Heart right ventricle (tissue), 16 donors: ENCODE data around the gene ANKUB1. TPM values are rescaled to one million over a fixed set of nuclear protein-coding genes. Genes with fewer than 3 reads are reported as not detected.

Source experiments
- ATAC-seq, 8 donors: fragments of 200-7000 bp; cut with Tn5 transposase; one replicate each; pipeline ENCODE4 v1.9.1; 2020; ENCODE audit warnings: mild to moderate bottlenecking in 8 of 8, moderate library complexity in 8 of 8, moderate number of reproducible peaks in 1 of 8
- DNase-seq, 2 donors: peaks; one replicate each; pipeline ENCODE4 v3.0.0-alpha.2; 2020
- H3K27ac ChIP-seq, 10 donors: fragments of 200-600 bp; sonication (generic) in 2 of 10; one replicate each; pipeline versions ENCODE4 v1.5.0 to v1.8.0; 2020 to 2022; ENCODE audit warnings: mild to moderate bottlenecking in 3 of 10
- H3K27me3 ChIP-seq, 7 donors: fragments of 200-600 bp; one replicate each; pipeline ENCODE4 v1.8.0; 2021 to 2022; ENCODE audit warnings: mild to moderate bottlenecking in 2 of 7
- H3K36me3 ChIP-seq, 9 donors: fragments of 200-600 bp; sonication (generic) in 1 of 9; one replicate each; pipeline versions ENCODE4 v1.5.0 to v1.8.0; 2020 to 2022; ENCODE audit warnings: mild to moderate bottlenecking in 2 of 9
- H3K4me1 ChIP-seq, 9 donors: fragments of 200-600 bp; sonication (generic) in 1 of 9; one replicate each; pipeline versions ENCODE4 v1.5.0 to v1.8.0; 2020 to 2022; ENCODE audit warnings: mild to moderate bottlenecking in 4 of 9
- H3K4me3 ChIP-seq, 10 donors: fragments of 200-600 bp; sonication (generic) in 2 of 10; one replicate each; pipeline versions ENCODE4 v1.5.0 to v1.8.0; 2020 to 2022; ENCODE audit warnings: mild to moderate bottlenecking in 7 of 10, moderate library complexity in 2 of 10
- H3K9me3 ChIP-seq, 11 donors: fragments of 200-600 bp in 10 of 11; sonication (generic) in 2 of 11; one replicate each; pipeline versions ENCODE4 v1.5.0 to v1.8.0; 2013 to 2022; ENCODE audit warnings: mild to moderate bottlenecking in 2 of 11, control low read depth in 1 of 11, moderate library complexity in 1 of 11
- WGBS, 2 donors: extraction: QIAGEN DNeasy Blood & Tissue Kit; methylation state at CpG; one replicate each; pipeline ENCODE4 v1.1.7; 2013; ENCODE audit warnings: inconsistent platforms in 1 of 2; 5-methylcytosine and 5-hydroxymethylcytosine counted together
- intact Hi-C, 10 donors: fragments of 100-400 bp; cut with DNase I; formaldehyde crosslinking; loops; one replicate each; pipeline versions ENCODE4 v1.11.1 to v1.14.2; 2022
- polyA plus RNA-seq, 2 donors: library from polyadenylated mRNA; stranded (reverse); fragments of 200-250 nt; gene quantifications; one replicate each; pipeline ENCODE4 v1.2.3, GENCODE V29; 2013
- total RNA-seq, 10 donors: library from RNA; stranded (reverse); fragmentation: NEBNext Ultra II Directional in 3 of 10; extraction: Animal tissue kit (Norgen Biotek cat#: 25700) in 3 of 10; gene quantifications; one replicate each; pipeline versions ENCODE4 v1.2.1 to v1.2.4, GENCODE V29; 2021 to 2023
- TF ChIP-seq, protein P1 (sequence below), 9 donors: fragments of 200-600 bp; sonication (generic) in 2 of 9; IDR thresholded peaks; one replicate each; pipeline versions ENCODE4 v1.5.0 to v1.8.0; 2021 to 2022; ENCODE audit warnings: antibody characterized with exemption in 9 of 9, mild to moderate bottlenecking in 5 of 9, moderate library complexity in 1 of 9
- donor health status: Arrhythmogenic right ventricular cardiomyopathy.
- donor health status: ischemic (EF 13 %, LVEDD 7.1; RV severe dilation, severe dysfunction).
- donor health status: healthy with polysubstance abuse.
- donor health status: DM: no; HTN: yes; CAD: no.
- donor health status: DM: no; HTN: no; CAD: no.
- donor health status: ischemic (EF 25% LVEDD 6.9; RV normal size, moderate dysfunction).
- donor health status: ischemic (EF 25% LVEDD 5.7; RV mildly dilated, moderate dysfunction).
- donor health status: healthy.
- donor health status: DM: yes; HTN: yes; CAD: no.
- donor health status: Ischemic cardiomyopathy.
- donor health status: ischemic (EF 35%, LVEDD 5.7; RV mildly dilated, moderate dysfunction).
- donor health status: nonischemic (EF 11% LVEDD 7.7; RV severe dilation, severe dysfunction).
- donor health status: DM: yes; HTN: yes; CAD: no.
- donor health status: PGD.
- donor health status: ischemic (EF 29% LVEDD 5.4; RV normal size, mild dysfunction).
- donor health status: nonischemic (EF 23%, LVEDD 6.1; RV moderate dilation, normal function).

Gene ANKUB1
- total and polyA plus RNA-seq, 12 donors = not detected

DNA sequence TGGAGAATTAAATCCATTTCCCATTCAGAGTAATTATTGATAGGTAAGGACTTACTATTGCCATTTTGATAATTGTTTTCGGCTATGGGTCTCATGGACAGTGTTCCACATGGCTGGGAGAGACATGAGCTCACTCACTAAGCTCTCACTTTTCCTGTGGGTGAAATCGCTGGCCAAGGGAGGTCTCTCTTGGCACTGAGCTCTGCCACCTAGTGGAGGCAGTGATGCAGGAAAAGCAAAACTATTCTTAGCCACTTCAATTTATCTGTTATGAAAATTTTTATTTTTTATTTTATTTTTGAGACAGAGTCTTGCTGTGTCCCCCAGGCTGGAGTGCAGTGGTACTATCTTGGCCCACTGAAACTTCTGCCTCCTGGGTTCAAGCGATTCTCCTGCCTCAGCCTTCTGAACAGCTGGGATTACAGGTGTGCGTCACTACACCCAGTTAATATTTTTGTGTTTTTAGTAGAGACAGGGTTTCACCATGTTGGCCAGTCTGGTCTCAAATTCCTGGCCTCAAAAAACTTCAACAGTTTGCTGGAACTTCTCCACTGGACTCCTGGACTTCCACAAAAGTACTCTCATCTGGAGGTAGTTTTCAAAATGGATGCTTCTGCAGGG lies 16.0 kb upstream of the ANKUB1 start:
- intact Hi-C loops = loop anchor here in 2 of 10 donors (5.0 to 10.0 kb wide), 2 partner anchors 36 to 314 kb away; no protein-coding TSS in a partner anchor
- Histone ChIP-seq H3K4me1 (peaks cover 0 to 14% (median 8%) of the 10 kb centered on the region in 9 donors), H3K27ac (no peak overlapping the region), H3K36me3 (no peaks in the 10 kb centered on the region), H3K27me3 (no peaks in the 10 kb centered on the region), H3K4me3 (no peak overlapping the region), H3K9me3 (no peaks in the 10 kb centered on the region)
- ATAC-seq (peak in 1 of 8 donors; percentile 30), DNase-seq (peak; percentile 40 to 69)
- TF ChIP-seq, protein P1, sequence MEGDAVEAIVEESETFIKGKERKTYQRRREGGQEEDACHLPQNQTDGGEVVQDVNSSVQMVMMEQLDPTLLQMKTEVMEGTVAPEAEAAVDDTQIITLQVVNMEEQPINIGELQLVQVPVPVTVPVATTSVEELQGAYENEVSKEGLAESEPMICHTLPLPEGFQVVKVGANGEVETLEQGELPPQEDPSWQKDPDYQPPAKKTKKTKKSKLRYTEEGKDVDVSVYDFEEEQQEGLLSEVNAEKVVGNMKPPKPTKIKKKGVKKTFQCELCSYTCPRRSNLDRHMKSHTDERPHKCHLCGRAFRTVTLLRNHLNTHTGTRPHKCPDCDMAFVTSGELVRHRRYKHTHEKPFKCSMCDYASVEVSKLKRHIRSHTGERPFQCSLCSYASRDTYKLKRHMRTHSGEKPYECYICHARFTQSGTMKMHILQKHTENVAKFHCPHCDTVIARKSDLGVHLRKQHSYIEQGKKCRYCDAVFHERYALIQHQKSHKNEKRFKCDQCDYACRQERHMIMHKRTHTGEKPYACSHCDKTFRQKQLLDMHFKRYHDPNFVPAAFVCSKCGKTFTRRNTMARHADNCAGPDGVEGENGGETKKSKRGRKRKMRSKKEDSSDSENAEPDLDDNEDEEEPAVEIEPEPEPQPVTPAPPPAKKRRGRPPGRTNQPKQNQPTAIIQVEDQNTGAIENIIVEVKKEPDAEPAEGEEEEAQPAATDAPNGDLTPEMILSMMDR (IDR thresholded peaks at IDR 0.05) = peak; percentile 58 to 89 (median 85)
- WGBS, 2 donors = 26 to 31% methylated on average over 4 of the region's 4 CpGs

- Histone ChIP-seq H3K4me3 (no peak overlapping the region), H3K27ac (no peak overlapping the region), H3K27me3 (no peaks in the 10 kb centered on the region), H3K4me1 (peaks cover 0 to 8% (median 0%) of the 10 kb centered on the region in 9 donors), H3K9me3 (no peaks in the 10 kb centered on the region), H3K36me3 (no peaks in the 10 kb centered on the region)
- no peak for DNase-seq
- TF ChIP-seq, protein P1 (IDR thresholded peaks at IDR 0.05) = no peak
- intact Hi-C loops = loop anchor here in 2 of 10 donors (5.0 to 10.0 kb wide), 2 partner anchors 34 to 311 kb away; no protein-coding TSS in a partner anchor
- 72 to 79% methylated on average over 2 of the region's 2 CpGs for WGBS, 2 donors
- ATAC-seq = no peak
These were observed 13.9 kb upstream of the ANKUB1 start for GRCh38 chr3:149806171-149806778.

DNA sequence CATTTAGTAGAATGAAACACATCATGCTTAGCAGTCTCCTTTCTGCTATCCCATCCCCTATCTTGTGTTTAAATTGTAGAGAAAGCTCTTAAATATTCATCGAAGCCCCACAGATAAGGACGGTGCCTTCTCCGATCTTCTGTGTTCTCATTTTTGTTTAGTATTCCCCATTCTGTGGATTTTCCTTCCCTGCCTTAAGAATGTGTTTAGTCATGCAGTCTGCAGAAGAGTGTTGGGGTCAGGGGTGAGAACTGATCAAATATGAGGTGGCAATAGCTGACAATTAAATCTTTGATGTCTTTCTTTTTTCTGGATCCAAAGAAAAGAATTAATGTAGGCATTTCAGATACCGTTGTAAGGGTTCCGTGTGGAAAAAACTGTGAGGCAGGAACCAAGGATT lies 9.3 kb upstream of the ANKUB1 start:
- intact Hi-C loops = loop anchor here in 1 of 10 donors (10.0 kb wide), 1 partner anchor 307 kb away; no protein-coding TSS in a partner anchor
- H3K27ac ChIP-seq = no peak overlapping the region
- WGBS, 2 donors = 66 to 70% methylated on average over 5 of the region's 5 CpGs
- TF ChIP-seq, protein P1 (IDR thresholded peaks at IDR 0.05) = no peak
- no peak for DNase-seq
- H3K4me3 ChIP-seq = no peak overlapping the region
- no peak for ATAC-seq
- H3K9me3 ChIP-seq = peaks cover 0 to 8% (median 0%) of the 10 kb centered on the region in 11 donors
- no peaks in the 10 kb centered on the region for H3K4me1 ChIP-seq
- H3K36me3 ChIP-seq = no peaks in the 10 kb centered on the region
- H3K27me3 ChIP-seq = no peaks in the 10 kb centered on the region

DNA sequence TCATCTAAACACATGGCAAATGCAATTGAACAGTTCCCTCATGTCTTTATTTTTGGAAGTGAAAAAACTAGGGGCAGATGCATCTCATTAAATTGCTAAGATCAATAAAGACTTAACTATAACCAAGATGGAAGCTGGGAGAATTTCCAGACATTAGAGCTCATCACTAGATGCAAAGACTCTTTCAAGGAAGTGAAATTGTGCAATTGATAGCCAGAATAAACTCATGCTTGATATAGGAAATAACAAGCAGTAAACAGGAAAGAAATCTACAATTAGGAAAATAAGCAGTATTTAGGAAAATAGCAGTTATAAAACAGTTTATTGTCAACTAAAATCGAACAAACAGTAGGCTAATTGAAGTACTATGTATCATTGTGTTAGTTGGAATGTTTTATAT lies 8.8 kb upstream of the ANKUB1 start:
- intact Hi-C loops = loop anchor here in 1 of 10 donors (10.0 kb wide), 1 partner anchor 306 kb away; no protein-coding TSS in a partner anchor
- Histone ChIP-seq H3K9me3 (peaks cover 0 to 8% (median 0%) of the 10 kb centered on the region in 11 donors), H3K27ac (no peak overlapping the region), H3K36me3 (no peaks in the 10 kb centered on the region), H3K4me1 (no peaks in the 10 kb centered on the region), H3K27me3 (no peaks in the 10 kb centered on the region), H3K4me3 (no peak overlapping the region)
- TF ChIP-seq, protein P1 (IDR thresholded peaks at IDR 0.05) = no peak
- ATAC-seq (no peak), DNase-seq (no peak)
- WGBS, 2 donors = 63 to 79% methylated on average over 1 of the region's 1 CpG
